ENCODE measurements around the gene TEX53.
A peak's percentile ranks its signal among the peaks of the same experiment; 100 is the strongest.

The TEX53 gene

GRCh38 chr9:114657705-114658104 is at the start of gene TEX53:
Gene TEX53 (minus strand): TSS chr9:114657805. CDS start chr9:114657774, 31 bp downstream.
- no peak for DNase-seq

DNA sequence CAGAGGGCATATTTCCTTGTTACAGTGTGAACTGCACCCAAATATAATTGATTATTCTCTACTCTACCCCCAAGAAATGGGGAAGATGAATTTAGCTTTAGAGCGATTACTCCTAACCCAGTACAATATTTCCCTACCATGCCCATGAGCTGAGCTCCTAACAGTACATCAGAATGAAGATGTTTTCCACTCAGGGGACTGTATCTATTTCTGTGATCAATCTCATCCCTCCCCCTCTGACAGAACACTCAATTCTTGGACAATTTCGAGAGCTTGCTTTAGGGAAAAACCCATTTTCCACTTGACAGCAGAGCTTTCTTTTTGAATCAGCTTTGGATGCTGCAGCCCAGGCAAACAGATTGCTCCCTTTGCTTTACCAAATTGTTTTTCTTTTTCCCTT is 49.1 kb upstream of the TEX53 start:
- no peak for DNase-seq

- DNase-seq, result no peak
Observed at GRCh38 chr9:114701988-114702387, 44.4 kb upstream of the TEX53 start.

GRCh38 chr9:114697951-114698351 is 40.3 kb upstream of the TEX53 start:
- no peak for DNase-seq

DNA sequence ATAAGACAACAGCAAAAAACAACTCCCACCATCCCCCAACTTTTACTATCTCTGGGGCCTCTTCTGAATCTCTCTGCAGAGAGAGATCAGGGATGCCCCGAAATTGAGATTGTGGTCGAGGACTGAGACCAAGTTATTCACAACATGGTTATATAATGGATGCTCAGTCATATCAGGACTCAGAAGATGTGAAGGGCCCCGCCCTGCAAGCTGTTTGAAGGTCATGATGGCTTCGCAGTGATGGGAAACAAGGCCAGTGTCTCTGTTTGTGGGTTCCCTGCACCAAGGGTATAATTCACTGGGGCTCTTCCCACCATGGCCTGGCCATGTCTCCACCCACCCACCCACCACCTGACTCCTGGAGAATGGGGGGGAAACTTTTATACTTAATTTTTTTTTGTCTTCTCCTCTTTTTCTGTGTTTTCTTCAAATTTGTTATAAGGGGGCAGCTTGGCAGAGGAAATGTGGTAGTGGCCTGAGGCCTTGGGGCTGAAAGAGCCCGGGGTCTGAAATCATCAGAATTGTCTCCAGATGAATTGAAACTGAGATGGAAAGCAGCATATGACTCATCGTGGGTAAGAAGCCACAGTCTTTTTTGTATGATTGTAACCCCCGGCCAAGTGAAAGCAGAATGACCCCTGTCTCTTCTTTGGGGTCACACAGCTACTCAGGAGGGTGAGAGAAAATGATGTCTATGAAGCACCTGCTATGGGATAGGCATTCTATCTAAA is 39.4 kb upstream of the TEX53 start:
- peak; percentile 38 for DNase-seq

GRCh38 chr9:114695948-114696347 is 38.3 kb upstream of the TEX53 start:
- DNase-seq, result no peak

GRCh38 chr9:114694719-114695269 is 37.2 kb upstream of the TEX53 start:
- DNase-seq, result no peak

DNA sequence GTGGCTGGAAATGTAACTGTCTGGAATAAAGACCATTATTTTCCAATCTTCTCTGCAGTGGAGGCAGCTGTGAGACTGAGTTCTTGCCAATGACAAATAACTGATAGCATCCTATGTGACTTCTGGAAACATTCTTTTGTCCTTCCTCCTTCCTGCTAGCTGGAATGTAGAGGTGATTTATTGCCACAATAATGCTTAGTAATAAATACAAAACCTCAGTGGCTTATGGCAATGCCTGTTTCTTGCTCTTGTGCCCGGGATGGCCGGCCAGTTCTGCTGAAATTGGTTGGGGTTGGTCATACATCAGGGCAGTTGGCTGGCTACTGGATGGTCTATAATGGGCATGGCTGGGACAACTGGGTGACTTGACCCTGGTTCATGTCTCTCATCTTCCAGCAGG is 36.5 kb upstream of the TEX53 start:
- no peak for DNase-seq

DNA sequence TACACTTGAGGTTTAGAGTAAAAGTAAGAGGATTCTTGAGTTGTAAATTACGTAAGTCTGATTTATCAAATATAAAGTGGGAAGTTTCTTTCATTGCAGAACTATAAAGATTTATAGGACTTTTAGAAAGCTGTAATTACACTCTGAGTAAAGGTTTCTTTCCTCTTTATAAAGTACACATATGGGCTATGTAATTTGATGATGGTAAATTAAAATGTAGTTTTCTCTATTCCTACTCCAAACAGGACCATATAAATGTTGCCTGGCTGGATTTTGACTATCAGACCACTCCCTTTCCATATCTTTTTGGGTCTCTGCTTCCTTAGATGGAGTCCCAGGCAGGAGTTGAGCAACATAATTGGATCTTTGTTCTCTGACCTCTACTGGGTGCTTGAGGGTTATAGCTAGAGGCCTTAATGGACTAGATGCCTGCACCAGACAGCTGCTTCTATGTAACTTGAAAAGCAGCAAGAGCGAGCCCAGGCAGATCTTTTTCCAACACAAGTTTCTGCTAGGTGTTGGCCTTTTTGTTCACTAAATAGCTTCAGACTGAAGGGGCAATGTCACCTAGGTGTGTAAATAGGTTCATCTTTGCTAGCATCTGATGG is 35.7 kb upstream of the TEX53 start:
- DNase-seq, result no peak

- no peak for DNase-seq
Observed at GRCh38 chr9:114691956-114692295, 34.3 kb upstream of the TEX53 start.

- DNase-seq, result peak; percentile 58
Observed at GRCh38 chr9:114691046-114691955, 33.7 kb upstream of the TEX53 start.

- no peak for DNase-seq
Observed at GRCh38 chr9:114690308-114690707, 32.7 kb upstream of the TEX53 start.

DNA sequence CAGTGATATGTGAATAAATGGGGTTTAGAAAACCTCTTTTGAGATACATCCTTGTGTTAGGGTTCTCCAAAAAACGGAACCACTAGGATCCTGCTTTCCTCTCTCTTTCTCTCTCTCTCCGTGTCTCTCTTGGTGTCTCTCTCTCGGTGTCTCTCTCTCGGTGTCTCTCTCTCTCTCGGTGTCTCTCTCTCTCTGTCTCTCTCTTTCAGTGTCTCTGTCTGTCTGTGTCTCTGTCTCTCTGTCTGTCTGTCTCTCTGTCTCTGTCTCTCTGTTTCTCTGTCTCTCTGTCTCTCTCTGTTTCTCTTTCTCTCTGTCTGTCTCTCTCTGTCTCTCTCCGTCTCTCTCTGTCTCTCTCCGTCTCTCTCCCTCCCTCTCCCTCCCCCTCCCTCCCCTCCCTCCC is 32.2 kb upstream of the TEX53 start:
- no peak for DNase-seq

GRCh38 chr9:114688909-114689610 is 31.5 kb upstream of the TEX53 start:
- no peak for DNase-seq

DNA sequence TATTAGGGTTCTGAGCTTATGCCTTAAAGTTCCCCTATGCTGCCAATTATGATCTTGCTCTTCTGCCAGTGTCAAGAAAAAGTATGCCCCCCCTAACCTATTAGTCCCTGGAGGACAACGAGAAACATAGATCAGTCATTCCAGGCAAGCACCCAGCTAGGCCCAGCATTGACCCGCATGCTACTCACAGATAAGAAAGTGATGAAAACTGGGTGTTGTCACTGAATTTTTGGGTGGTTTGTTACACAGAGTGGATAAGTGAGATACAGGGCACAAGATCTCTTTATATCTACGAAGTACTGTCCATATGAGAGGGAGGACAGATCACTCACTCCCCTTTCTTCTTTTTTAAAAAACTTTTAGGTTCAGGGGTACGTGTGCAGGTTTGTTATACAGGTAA is 30.8 kb upstream of the TEX53 start:
- DNase-seq, result no peak

DNA sequence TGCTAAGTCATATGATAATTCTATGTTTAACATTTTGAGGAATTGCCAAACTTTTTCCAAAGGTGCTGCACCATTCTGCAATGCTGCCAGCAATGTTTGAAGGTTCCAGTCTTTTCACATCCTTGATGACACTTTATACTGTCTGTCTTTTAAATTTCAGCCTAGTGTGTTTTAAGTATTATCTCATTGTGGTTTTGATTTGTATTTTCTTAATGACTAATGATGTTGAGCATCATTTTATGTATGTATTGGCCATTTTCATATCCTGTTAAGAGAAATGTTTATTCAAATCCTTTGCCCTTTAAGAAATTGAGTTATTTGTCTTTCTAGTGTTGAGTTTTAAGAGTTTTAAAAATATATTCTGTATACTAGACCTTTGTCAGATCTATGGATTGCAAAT is 29.4 kb upstream of the TEX53 start:
- no peak for DNase-seq

DNA sequence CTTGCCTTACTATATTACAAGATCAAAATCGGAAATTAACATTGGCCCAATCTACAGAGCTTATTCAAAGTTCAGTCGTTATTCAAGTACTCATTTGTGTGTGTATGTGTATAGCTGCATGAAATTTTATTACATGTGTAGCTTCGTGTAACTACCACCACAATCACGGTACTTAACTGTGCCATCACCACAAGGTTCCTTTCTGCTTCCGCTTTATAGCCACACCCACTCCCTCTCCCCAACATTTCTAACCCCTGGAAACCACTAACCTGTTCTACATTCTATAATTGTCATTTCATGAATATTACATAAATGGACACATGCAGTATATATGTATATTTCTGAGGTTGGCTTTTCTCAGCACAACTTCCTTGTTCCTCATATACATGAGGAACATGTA is 28.3 kb upstream of the TEX53 start:
- peak; percentile 38 for DNase-seq

DNA sequence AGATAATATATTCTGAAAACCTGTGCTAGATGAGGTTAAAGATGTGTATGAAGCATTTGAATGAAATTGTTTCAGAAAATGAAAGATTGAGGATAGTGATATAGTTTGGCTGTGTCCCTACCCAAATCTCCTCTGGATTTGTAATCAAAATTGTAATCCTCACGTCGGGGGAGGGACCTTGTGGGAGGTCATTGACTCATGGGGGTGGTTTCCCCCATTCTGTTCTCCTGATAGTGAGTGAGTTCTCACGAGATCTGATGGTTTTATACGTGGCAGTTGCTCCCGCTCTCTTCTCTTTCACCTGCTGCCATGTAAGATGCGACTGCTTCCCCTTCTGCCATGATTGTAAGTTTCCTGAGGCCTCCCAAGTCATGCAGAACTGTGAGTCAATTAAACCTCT is 26.4 kb upstream of the TEX53 start:
- DNase-seq, result no peak

GRCh38 chr9:114682846-114683245 is 25.2 kb upstream of the TEX53 start:
- no peak for DNase-seq

DNA sequence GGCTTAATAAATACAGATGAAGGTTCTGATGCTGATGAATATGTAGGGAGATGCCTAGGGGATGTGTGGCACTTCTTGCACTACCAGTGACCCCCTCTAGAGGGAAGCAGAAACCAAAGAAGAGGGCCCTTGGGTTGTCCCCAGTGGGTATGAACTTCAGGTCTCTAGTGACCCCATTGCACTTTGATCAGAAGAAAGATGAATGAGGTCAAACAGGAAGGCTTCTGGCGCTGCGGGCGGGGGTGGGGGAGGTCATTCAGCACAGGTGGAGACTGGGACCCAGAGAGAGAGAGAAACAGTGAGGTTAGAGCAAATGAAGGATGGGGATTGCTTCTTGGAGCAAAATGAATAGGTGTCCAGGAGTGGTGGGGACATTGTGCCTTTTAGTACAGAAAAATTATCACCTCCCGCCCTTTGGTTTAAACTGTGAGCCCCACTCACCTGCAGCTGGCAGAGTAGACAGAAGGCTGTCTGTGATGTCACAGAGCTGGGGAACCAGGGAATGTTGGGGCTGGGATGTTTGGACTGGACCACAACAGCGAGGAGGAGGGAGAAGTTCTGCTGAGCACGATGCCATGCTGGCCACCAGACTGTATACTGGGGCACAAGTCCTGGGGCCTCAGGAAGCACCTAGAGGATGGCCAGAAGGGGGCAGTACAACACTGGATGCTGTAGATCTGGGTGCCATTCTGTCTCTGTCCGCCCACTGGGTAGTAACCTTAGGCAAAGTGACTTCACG is 24.2 kb upstream of the TEX53 start, which contains the start of gene TEX48:
TSS of gene TEX48 (minus strand) at position 599 of the 739 bp plus-strand sequence. CDS start 10,469 bp downstream, outside the sequence.
- peak; percentile 85 for DNase-seq

DNA sequence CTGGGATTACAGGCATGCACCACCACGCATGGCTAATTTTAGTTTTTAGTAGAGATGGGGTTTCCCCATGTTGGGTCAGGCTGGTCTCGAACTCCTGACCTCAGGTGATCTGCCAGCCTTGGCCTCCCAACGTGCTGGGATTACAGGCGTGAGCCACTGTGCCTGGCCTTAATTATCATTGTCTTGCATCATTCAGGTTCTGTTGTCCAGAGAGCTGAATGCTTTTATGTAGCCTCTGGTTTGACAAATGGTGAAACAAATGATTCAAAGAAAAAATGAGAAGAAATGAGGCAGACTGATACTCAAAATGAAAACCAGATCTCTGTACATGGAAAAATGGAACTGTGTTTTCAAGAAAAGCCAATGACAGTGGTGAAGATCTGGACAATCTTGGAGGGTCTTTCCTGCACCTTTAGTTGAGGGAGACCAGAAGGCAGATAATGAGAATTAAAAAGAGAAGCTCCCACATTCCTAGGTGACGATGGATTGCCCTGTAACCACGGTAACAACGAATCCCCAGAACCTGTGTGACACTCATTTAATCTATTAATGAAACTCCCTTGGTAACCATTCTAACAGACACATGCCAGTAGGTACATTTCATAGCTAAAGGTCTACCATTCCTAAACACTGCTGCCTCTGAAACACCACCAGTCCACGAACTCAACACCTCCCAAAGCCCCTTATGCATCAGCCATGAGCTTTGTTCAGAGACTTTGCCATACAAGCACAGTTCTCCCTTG is 22.8 kb upstream of the TEX53 start:
- no peak for DNase-seq
